ENCODE measurements around the gene VPS35L.

Gene VPS35L

DNA sequence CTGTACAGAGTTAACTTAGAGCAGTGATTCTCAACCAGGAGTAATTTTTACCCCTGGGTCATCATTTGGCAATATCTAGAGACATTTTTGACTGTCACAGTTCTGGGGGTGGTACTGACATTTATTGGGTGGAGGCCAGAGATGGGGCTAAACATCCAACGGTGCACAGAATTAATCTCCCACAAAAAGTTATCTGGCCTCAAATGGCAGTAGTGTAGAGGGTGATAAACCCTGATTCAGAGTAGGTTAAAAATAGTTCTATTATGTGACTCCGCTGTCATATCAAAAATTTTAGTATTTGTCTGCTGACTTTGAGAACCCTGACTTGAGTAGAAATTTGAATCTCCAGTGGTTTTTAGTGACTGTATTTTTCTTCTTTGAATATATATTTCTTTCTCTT, 19.1 kb downstream of the VPS35L start:
- H3K4me3 ChIP-seq (ENCODE audit: low read depth, low read length): no peak overlapping the region
- H2AK5ac ChIP-seq (ENCODE audit: low read length): no peak overlapping the region
- no peaks in the 10 kb centered on the region for H3K79me1 ChIP-seq (ENCODE audit: low read length)
- H3K4me1 ChIP-seq (ENCODE audit: control insufficient read depth in 1 of 2, insufficient read depth in 2 of 2, low read length in 2 of 2): no peaks in the 10 kb centered on the region
- no peak overlapping the region for H3K9ac ChIP-seq (ENCODE audit: low read length)
- H2BK12ac ChIP-seq (ENCODE audit: low read length): no peak overlapping the region
- H2BK5ac ChIP-seq (ENCODE audit: low read depth, low read length, poor library complexity): no peak overlapping the region
- no peak overlapping the region for H3K4me2 ChIP-seq (ENCODE audit: low read length)
- no peak overlapping the region for H3K27ac ChIP-seq (ENCODE audit: low read depth, low read length)
- H2AFZ ChIP-seq (ENCODE audit: insufficient read depth, low read length, poor library complexity): no peak overlapping the region
- H4K12ac ChIP-seq (ENCODE audit: low read depth, low read length): no peak overlapping the region
- H3K4ac ChIP-seq (ENCODE audit: low read depth, low read length): no peak overlapping the region
- no peak overlapping the region for H4K8ac ChIP-seq (ENCODE audit: low read depth, low read length)
- no peak for DNase-seq
- no peaks in the 10 kb centered on the region for H3K27me3 ChIP-seq (ENCODE audit: insufficient read depth, low read length)
- no peak overlapping the region for H3K14ac ChIP-seq (ENCODE audit: low read length)
- no peak overlapping the region for H3K23ac ChIP-seq (ENCODE audit: low read length)
- H3K36me3 ChIP-seq (ENCODE audit: control insufficient read depth in 1 of 2, insufficient read depth in 2 of 2, low read length in 2 of 2): peaks cover 36 to 50% of the 10 kb centered on the region in 2 experiments
- no peak overlapping the region for H4K91ac ChIP-seq (ENCODE audit: low read depth, low read length)
- no peak overlapping the region for H3K18ac ChIP-seq (ENCODE audit: low read length)
- WGBS (ENCODE audit: extremely low coverage, insufficient coverage, insufficient read length): no CpG with 5 or more reads among the region's 2 CpGs
- H3K9me3 ChIP-seq (ENCODE audit: insufficient read depth, low read depth, low read length): no peaks in the 10 kb centered on the region
- no peak overlapping the region for H2BK120ac ChIP-seq (ENCODE audit: insufficient read depth, low read length, poor library complexity)
- no peaks in the 10 kb centered on the region for H3K79me2 ChIP-seq (ENCODE audit: control insufficient read depth, insufficient read depth, low read length, poor library complexity)

DNA sequence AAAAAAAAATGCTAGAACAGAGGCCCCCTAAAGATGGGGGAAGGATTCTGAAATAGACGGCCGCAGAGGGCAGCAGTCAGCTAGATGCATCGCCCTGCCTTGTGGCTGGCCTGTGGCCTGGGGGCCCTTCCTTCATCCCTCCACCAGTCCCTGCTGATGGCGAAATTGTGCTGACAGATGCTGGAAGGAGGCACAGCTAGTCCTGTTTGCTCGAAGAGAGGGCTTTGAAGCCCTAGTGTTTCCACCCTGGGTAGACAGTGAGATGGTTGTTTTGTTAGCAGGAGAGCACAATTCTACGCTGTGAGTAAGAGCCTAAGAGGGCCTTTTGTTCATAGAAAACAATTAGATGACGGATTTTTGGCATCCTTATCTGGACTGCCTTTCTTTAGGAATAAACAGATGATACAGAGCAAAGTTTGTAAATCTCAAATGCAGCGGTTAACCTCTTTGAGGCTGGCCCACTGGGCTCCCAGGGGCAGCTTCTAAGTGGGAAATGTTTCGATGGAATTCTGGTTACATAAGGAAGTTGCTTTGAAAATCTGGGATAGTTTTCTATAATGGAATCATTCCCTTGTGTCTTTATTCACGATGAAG, 23.0 kb downstream of the VPS35L start:
- Histone ChIP-seq H3K4me3 (ENCODE audit: low read depth, low read length) (no peak overlapping the region), H3K4me2 (ENCODE audit: low read length) (no peak overlapping the region), H4K12ac (ENCODE audit: low read depth, low read length) (no peak overlapping the region), H3K9ac (ENCODE audit: low read length) (no peak overlapping the region), H3K14ac (ENCODE audit: low read length) (no peak overlapping the region), H3K79me1 (ENCODE audit: low read length) (no peaks in the 10 kb centered on the region), H3K23ac (ENCODE audit: low read length) (no peak overlapping the region), H3K27me3 (ENCODE audit: insufficient read depth, low read length) (no peaks in the 10 kb centered on the region), H2BK120ac (ENCODE audit: insufficient read depth, low read length, poor library complexity) (no peak overlapping the region), H3K18ac (ENCODE audit: low read length) (no peak overlapping the region), H3K9me3 (ENCODE audit: insufficient read depth, low read depth, low read length) (peaks cover 2% of the 10 kb centered on the region), H2AFZ (ENCODE audit: insufficient read depth, low read length, poor library complexity) (no peak overlapping the region), H3K27ac (ENCODE audit: low read depth, low read length) (no peak overlapping the region), H2BK5ac (ENCODE audit: low read depth, low read length, poor library complexity) (no peak overlapping the region), H3K79me2 (ENCODE audit: control insufficient read depth, insufficient read depth, low read length, poor library complexity) (no peaks in the 10 kb centered on the region), H4K8ac (ENCODE audit: low read depth, low read length) (no peak overlapping the region), H4K91ac (ENCODE audit: low read depth, low read length) (no peak overlapping the region), H3K4me1 (ENCODE audit: control insufficient read depth in 1 of 2, insufficient read depth in 2 of 2, low read length in 2 of 2) (no peaks in the 10 kb centered on the region), H3K4ac (ENCODE audit: low read depth, low read length) (no peak overlapping the region), H3K36me3 (ENCODE audit: control insufficient read depth in 1 of 2, insufficient read depth in 2 of 2, low read length in 2 of 2) (peaks cover 39 to 43% of the 10 kb centered on the region in 2 experiments), H2AK5ac (ENCODE audit: low read length) (no peak overlapping the region), H2BK12ac (ENCODE audit: low read length) (no peak overlapping the region)
- no CpG with 5 or more reads among the region's 10 CpGs for WGBS (ENCODE audit: extremely low coverage, insufficient coverage, insufficient read length)
- DNase-seq: no peak

DNA sequence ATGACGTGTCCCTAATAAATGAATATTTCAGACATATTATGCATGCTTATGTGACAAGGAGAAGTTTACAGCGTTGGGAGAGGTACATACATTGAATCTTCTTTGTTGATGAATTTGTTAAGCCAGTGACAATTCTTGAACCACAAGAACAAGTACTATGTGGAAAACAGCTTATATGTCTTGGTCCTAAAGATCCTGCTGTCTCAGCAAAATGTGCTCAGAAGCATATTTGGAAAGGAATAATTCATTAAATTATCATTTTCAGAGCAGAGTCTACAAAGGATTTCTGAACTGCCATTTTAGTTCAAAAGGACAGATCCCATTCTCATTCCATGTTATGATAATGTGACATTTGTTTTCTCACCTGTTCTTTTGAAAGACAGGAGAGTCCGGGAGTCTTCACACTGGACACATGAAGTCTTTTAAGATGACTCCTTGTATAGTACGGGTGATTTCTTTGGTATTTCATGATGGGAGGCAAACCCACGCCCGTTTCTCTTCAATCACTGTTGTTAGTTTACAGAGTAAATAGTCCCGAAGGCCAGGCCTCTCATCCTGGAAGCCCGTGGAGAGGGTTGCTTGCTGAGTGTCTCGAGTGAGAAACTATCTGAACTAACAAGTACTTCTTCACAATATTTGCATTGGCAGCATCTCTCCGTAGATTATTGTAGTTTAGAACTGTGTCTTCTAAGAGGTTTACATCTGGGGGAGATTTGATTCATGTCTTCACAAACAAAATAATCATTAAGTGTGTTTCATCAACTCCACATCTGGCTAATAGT, 26.7 kb downstream of the VPS35L start:
- Histone ChIP-seq H3K27me3 (ENCODE audit: insufficient read depth, low read length) (no peaks in the 10 kb centered on the region), H3K27ac (ENCODE audit: low read depth, low read length) (no peak overlapping the region), H3K18ac (ENCODE audit: low read length) (no peak overlapping the region), H3K36me3 (ENCODE audit: control insufficient read depth in 1 of 2, insufficient read depth in 2 of 2, low read length in 2 of 2) (peaks cover 23 to 29% of the 10 kb centered on the region in 2 experiments), H2AK5ac (ENCODE audit: low read length) (no peak overlapping the region), H3K4me2 (ENCODE audit: low read length) (no peak overlapping the region), H2AFZ (ENCODE audit: insufficient read depth, low read length, poor library complexity) (no peak overlapping the region), H3K4me3 (ENCODE audit: low read depth, low read length) (no peak overlapping the region), H2BK5ac (ENCODE audit: low read depth, low read length, poor library complexity) (no peak overlapping the region), H3K23ac (ENCODE audit: low read length) (no peak overlapping the region), H3K9me3 (ENCODE audit: insufficient read depth, low read depth, low read length) (peaks cover 2% of the 10 kb centered on the region), H3K14ac (ENCODE audit: low read length) (no peak overlapping the region), H3K9ac (ENCODE audit: low read length) (no peak overlapping the region), H4K8ac (ENCODE audit: low read depth, low read length) (no peak overlapping the region), H3K79me2 (ENCODE audit: control insufficient read depth, insufficient read depth, low read length, poor library complexity) (no peaks in the 10 kb centered on the region), H4K91ac (ENCODE audit: low read depth, low read length) (no peak overlapping the region), H3K4ac (ENCODE audit: low read depth, low read length) (no peak overlapping the region), H3K4me1 (ENCODE audit: control insufficient read depth in 1 of 2, insufficient read depth in 2 of 2, low read length in 2 of 2) (no peaks in the 10 kb centered on the region), H4K12ac (ENCODE audit: low read depth, low read length) (no peak overlapping the region), H2BK12ac (ENCODE audit: low read length) (no peak overlapping the region), H2BK120ac (ENCODE audit: insufficient read depth, low read length, poor library complexity) (no peak overlapping the region), H3K79me1 (ENCODE audit: low read length) (no peaks in the 10 kb centered on the region)
- no peak for DNase-seq
- WGBS (ENCODE audit: extremely low coverage, insufficient coverage, insufficient read length): no CpG with 5 or more reads among the region's 10 CpGs

DNA sequence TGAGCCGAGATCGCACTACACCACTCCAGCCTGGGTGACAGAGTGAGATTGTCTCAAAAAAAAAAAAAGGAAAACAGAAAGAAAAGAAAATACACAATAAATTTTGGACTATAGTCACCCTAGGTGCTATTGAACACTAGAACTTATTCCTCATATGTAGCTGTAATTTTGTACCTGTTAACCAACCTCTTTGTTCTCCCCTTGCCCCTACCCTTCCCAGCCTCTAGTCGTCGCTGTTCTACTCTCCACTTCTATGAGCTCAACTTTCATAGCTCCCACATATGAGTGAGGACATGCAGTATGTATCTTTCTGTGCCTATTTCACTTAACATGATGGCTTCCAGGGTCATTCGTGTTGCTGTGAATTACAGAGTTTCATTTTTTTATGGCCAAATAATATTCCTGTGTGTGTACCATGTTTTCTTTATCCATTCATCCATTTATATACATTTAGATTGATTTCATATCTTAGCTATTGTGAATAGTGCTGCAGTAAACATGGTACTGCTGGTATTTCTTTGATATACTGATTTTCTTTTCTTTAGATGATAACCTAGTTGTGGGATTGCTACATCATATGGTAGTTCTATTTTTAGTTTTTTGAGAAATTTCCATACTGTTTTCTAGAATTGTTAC, 28.3 kb downstream of the VPS35L start:
- H2AFZ ChIP-seq (ENCODE audit: insufficient read depth, low read length, poor library complexity): no peak overlapping the region
- no CpG with 5 or more reads among the region's 5 CpGs for WGBS (ENCODE audit: extremely low coverage, insufficient coverage, insufficient read length)
- peaks cover 16 to 24% of the 10 kb centered on the region in 2 experiments for H3K36me3 ChIP-seq (ENCODE audit: control insufficient read depth in 1 of 2, insufficient read depth in 2 of 2, low read length in 2 of 2)
- no peak overlapping the region for H4K12ac ChIP-seq (ENCODE audit: low read depth, low read length)
- peak in 1 of 2 donors; percentile 81 for DNase-seq
- no peak overlapping the region for H3K27ac ChIP-seq (ENCODE audit: low read depth, low read length)
- H3K9me3 ChIP-seq (ENCODE audit: insufficient read depth, low read depth, low read length): peaks cover 2% of the 10 kb centered on the region
- no peaks in the 10 kb centered on the region for H3K4me1 ChIP-seq (ENCODE audit: control insufficient read depth in 1 of 2, insufficient read depth in 2 of 2, low read length in 2 of 2)
- H3K4ac ChIP-seq (ENCODE audit: low read depth, low read length): no peak overlapping the region
- no peak overlapping the region for H3K4me3 ChIP-seq (ENCODE audit: low read depth, low read length)
- no peak overlapping the region for H3K23ac ChIP-seq (ENCODE audit: low read length)
- H3K27me3 ChIP-seq (ENCODE audit: insufficient read depth, low read length): no peaks in the 10 kb centered on the region
- H4K91ac ChIP-seq (ENCODE audit: low read depth, low read length): no peak overlapping the region
- no peak overlapping the region for H2BK5ac ChIP-seq (ENCODE audit: low read depth, low read length, poor library complexity)
- no peak overlapping the region for H3K14ac ChIP-seq (ENCODE audit: low read length)
- H3K9ac ChIP-seq (ENCODE audit: low read length): no peak overlapping the region
- H2AK5ac ChIP-seq (ENCODE audit: low read length): no peak overlapping the region
- H3K18ac ChIP-seq (ENCODE audit: low read length): no peak overlapping the region
- no peak overlapping the region for H2BK120ac ChIP-seq (ENCODE audit: insufficient read depth, low read length, poor library complexity)
- no peaks in the 10 kb centered on the region for H3K79me2 ChIP-seq (ENCODE audit: control insufficient read depth, insufficient read depth, low read length, poor library complexity)
- no peak overlapping the region for H3K4me2 ChIP-seq (ENCODE audit: low read length)
- H2BK12ac ChIP-seq (ENCODE audit: low read length): no peak overlapping the region
- H4K8ac ChIP-seq (ENCODE audit: low read depth, low read length): no peak overlapping the region
- H3K79me1 ChIP-seq (ENCODE audit: low read length): no peaks in the 10 kb centered on the region
